NOMO-1 treated with dmso at 0.1 percent for 144 hours (cell line): ENCODE results near the gene ARFGAP1.

Experiments used
- DNase-seq: peaks from one replicate; lab custom pipeline; 2025; ENCODE audit not compliant: unreplicated experiment; lab: John Stamatoyannopoulos, UW

The ARFGAP1 gene

DNA sequence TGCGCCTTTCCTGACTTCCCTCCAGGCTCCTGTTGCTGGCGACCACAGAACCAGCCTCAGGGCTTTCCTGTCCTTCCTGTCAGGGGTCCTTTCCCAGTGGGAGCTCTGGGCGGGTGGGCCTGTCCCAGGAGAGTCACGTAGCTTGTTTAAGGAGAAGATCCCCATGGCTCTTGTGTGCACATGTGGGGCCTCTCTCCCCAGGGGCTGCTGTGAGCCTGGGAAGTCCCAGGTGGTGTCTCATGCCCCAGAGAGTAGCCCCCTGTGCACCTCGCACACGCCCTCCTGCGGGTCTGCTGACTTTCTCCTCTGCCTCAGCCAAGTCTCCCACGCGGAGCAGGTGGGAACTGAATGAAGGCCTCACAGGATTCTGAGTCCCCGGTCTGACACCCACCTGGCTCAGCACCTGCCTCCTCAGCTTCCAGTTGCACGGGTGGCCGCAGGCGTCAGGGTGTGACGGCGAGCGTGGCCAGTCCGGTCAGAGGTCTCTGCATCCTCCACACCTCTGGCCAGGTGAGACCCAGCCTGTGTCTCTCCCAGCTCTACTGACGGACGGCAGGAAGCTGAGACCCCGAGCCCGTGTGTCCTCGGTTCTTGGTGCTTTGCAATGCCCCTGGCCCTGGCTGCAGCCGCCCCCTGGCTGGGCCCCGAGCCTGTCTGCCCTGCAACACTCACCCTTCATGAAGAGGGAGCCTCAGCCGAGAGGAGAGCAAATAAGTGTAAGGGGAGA, 12.7 kb upstream of the ARFGAP1 start:
- DNase-seq, result no peak

DNA sequence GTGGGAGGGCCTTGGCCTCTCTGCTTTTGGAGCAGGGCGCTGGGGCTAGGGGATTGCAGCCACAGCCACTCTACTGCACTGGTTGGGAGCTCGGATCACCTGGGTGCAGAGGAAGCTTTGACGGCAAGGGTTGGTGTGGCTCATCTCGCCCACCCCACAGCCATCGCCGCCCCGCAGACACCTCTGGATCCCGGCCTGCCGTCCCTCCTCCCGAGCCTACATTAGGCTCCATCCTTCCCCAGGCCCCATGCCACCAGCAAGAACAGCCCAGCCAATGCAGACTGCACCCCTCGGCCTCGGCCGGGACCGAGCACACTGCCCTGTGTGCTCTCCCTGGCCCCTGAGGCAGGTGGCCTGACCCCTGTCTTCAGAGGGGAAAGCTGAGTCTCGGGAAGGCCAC, 12.1 kb upstream of the ARFGAP1 start:
- no peak for DNase-seq

DNA sequence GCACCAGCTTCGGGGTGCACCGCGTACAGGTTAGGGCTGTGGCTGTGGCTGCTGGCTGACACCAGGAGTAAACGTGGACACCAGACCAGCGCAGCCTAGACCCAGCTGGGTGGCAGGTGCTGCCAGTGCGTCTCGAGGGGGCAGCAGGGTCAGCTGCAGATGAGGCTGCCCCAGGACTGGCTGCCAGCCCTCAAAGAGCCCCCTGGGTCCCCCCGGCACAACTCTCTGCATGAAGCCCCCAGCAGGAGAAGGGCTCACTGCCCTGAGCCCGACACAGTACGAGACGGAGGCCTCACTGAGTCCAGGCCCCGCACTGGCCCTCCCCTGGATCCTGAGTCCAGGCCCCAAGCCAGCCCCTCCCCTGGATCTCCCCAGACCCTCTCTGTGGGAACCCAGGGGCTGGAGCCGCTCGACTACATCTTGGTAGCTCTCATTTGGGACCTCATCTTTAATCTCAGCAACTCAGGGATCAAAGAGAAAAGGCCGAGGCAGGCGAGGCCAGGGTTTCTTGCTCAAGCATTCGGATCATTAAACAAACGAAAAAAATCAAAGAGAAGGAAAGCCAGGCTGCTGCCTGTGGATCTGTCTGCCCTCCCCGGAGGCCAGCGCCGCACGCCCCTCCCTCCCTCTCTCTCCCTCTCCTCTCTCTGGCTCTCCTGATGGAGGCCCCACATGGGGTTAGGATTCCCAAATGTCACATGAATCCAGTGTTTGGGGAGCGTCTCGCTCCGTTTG, 11.4 kb upstream of the ARFGAP1 start:
- no peak for DNase-seq

DNA sequence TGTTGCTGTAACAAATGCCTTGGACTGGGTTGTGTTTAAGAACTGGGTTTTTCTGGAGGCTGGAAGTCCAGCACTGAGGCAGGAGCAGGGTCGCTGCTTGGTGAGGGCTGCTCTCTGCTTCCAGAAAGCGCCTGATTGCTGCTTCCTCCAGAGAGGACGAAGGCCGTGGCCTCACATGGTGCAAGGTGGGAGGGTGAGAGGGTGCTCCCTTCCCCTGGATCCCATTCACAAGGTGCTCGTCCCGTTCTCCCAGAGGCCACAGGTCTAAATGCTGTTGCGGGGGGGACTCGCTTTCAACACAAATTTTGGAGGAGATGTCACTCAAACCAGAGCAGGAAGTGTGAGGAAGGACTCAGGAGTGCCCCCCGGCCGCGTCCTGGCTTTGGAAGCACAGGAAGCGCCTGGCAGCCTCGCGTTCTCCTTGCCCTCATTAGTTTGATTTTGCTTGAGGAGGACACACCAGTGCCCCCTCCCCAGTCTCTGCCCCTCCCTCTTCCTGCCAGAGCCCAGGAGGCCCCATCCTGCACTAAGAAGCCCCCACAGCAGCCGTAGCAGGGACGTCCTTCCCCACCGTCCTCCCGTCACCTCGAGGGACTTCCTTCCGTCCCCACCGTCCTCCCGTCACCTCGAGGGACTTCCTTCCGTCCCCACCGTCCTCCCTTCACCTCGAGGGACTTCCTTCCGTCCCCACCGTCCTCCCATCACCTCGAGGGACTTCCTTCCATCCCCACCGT, 10.7 kb upstream of the ARFGAP1 start:
- DNase-seq, result no peak

DNA sequence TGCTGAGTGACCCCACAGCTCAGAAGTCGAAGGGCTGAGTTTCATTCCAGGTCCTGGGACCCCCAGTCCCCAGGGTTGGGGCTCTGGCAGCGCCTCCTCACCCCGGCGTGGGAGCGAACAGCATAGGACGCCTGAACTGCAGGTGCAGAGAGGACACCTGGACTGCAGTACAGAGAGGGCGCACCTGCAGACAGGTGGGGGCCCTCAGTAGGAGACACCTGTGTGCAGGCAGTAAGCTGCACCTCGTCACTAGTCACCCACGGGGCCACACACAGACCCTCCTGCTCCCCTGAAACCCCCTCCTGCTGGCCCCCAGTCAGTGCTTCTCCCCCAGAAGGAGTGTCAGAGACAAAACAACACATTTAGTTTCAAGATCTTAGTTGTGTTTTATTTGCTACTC, 9.8 kb upstream of the ARFGAP1 start:
- no peak for DNase-seq

DNA sequence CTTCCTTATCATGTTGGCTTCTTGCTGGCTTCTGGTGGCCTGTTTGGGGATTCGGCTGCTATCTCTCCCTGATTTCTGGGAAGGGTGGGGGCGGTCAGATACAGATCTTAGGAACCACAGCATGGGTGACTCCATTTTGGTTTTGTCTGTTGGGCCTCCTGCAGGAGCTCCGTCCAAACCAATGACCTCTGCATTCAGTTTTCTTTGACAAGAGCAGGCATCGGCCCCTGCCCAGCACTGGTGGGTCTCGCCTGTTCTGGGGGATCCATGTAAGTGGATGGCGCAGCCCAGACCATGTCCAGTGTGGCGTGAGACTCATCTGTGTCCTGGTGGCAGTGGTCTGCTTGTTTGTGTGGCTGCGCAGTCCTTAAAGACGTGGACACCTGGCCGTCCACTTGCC, 8.6 kb upstream of the ARFGAP1 start:
- no peak for DNase-seq

DNA sequence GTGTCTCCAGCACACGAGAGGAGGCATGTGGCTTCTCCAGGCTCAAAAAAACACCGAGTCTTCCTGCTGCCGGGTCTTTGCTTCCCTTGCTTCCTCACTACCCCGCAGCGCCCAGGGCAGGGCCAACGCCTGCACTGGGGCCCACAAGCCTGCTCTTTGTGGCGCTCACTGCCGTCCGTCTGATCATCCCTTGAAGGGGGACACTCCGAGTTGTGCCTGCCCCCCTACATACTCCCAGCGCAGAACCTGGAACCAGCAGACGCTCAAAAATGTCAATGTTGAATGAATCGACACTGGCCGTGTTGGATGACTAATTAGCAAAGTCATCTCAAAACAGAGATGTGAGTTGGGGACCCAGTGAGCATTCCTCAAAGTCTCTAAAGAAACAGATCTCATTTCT, 8.1 kb upstream of the ARFGAP1 start:
- DNase-seq, result no peak

DNA sequence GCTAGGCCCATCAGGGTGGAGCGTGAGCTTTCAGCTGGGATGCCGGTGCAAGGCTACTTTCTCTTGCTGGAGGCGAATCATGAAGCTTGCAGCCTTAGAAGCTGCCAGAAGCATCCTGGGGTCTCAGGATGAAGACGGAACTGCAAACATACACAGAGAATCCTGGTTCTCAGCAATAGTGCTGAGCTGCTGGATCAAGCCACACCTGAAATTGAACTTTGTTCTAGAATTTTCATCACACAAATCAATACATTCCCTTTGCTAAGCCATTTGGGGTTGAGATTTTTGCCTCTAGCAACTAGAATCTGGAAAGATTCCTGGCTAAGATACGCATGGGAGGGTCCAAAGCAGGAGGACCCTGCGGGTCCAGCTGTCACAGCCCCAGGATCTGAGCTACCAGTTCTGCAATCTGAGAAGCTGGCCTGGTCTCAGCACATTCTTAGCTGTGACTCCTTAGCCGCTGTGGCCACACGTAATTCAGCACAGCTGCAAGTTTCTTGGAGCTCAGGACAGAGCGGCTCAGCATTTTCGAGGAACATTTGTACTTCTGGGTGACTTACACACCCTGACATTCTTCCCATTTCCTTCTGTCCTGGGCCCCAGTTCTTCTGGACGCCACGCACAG, 6.6 kb upstream of the ARFGAP1 start:
- no peak for DNase-seq

DNA sequence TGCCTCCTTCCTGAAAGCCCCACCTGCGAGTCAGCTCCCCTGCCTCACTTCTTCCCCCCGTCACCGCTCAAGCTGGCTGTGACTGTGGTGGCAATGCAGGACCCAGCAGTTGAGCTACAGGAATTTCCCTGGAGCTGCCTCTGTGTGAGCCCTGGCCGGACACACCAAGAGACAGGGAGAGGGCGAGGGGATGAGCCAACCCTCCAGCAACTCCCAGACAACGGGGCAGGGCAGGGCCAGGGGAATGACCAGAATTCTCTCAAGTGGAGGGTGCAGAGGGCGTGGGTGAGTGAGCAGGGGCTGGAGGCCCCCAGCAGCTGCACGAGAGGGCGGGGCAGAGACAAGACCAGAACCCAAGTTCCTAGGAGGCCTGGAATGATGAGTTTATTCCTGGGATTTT, 4.9 kb upstream of the ARFGAP1 start:
- no peak for DNase-seq

DNA sequence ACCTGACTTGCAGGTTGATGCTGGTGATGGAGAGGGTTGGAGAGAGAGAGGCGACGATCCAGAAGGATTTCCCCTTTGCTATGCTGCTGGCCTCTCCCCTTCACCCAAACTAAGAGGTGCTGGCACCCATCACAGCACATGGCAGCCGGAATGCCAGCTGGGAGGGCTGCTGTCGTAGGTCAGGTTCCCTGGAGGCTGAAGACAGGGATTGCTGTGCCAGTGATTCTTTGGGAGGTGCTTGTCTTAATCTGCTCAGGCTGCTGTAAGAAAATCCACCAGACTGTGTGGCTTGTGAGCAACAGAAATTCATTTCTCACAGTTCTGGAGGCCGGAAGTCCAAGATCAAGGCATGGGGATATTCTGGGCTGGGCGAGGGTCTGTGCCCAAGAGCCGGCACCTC, 4.4 kb upstream of the ARFGAP1 start:
- no peak for DNase-seq

DNA sequence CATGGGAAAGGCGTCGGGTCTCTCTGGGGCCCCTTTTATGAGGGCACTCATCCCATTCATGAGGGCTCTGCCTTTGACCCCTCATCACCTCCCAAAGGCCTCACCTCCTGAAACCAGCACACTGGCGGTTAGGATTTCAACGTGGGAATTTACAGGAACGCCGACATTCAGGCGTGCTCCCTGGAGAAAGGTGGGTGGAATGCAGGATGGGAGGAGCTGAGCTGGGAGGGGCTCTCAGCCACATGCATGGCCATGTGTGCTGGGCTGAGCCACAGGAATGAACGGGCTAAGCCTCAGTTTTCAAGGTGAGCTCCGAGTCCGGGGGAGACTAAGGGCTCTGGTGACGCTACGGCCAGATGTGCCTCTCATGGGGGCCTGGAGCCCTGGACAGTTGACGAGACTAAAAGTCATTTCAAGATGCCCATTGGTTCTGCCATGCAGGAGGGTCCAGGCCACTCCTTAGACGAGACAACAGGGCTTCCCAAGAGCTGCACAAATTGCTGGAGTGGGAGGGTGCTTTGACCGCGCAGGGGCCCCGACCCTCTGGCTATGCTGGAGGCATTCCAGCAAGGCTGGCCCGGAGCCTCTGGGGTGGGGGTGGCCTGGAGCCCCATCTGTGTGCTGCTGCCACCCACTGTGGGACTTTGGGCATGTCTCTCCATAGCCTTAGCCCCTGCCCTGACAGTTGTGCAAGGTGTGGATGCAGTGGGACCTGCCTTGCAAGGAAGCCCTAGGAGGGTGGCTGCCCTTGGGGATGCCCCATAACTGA, 3.8 kb upstream of the ARFGAP1 start:
- no peak for DNase-seq

DNA sequence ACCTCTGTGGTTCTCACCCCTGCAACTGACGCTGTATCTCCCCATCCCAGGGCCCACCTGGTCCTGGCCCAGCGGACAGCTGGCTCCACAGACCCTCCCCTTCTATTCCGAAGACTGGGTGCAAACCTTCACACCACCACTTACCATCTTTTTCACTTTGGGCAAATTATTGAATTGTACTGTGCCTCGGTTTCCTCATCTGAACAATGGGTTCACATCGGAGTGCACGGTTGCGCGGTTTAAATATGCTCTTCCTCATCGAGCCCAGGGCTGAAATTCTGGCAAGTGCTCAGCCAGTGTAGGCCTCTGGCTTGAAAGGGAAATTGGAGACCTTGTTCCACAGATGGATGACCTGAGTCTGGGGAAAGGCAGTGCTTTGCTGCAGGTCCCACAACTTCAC, 2.9 kb upstream of the ARFGAP1 start:
- no peak for DNase-seq

DNA sequence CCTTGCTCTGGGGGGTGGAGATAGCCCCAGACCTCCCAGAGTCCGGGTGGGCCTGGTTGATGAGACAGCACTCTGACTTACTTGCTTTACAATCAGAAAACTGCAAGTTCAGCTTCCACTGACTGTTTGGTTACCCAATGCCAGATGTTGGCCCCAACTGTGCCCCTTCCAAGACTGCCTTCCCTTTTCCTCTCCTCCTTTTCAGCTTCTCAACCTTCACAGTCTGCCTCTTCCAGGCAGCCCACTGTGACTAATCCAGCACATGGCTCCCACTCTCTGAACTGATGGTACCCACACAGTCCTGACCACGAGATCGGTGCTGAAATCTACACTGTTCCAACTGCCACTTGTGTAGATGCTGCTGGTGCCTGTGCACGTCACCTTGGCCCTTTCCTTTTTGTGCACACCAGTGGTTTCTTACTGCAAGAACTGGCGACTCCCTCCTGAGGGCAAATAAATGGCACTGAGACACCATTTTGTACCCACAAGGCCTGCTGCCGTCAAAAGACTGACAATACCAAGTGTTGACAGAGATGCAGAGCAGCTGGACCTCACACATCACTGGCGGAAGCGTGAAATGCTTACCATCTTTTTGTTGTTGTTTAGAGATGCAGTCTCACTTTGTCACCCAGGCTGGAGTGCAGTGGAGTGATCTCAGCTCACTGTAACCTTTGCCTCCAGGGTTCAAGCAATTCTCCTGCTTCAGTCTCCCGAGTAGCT, 1.8 kb upstream of the ARFGAP1 start:
- no peak for DNase-seq

DNA sequence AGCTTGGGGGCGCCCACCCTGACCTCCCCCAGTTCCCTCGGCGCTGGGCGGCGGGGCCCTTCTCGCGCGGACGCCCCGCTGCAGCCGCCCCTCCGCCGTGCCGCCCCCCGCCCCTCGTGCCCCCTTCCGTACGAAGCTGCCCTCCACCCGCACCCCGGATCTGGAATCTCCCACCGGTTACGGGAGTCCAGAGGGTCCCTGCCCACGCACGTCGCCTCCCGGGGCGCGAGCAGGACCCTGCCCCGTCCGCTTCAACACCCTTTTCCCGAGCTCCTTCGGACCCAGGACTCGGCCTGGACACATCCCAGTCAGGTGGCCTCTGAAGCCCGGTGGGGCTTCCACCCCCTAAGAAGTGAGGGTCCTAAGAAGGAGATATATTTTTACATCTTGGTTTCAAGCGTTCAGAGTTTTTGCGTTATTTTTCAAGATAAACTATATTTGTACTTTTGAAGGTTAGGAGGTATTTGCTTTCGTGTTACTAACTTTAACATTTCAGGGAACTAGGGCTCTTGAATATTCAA, 506 bp downstream of the ARFGAP1 start:
- no peak for DNase-seq

DNA sequence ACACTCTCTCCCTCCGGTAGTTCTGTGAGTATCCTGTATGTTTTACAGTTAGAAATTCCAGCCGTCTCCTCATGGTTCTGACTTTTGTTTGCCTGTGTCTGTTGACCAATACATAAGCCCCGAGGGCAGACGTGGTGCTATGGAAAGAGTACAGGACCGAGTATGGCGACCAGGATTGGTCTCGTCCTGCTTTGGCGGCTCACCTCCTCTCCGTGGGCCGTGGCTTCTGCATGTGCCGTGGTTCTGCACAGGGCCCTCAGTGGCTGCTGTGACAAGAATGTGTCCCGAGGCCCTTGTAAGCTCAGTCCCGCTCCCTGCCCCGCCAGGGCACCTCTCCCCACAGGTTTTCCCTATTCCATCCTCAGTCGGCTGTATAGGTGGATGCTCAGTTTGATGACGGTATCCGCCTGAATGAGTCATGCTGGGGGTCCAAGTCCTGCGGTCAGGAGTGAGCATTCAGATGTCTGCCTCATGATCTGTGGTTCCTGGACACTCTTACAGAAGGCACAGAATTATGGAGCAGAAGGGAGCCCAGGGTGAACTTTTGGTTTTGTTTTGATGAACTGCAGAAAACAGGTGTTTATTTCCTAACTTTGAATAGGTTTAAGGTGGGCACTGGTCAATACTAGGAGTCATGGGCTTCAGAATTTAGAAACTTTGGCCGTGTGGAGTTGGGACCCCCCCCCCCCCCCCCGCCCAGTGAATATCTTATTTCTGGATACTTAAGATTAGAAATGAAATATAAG, 1.2 kb downstream of the ARFGAP1 start:
- no peak for DNase-seq

DNA sequence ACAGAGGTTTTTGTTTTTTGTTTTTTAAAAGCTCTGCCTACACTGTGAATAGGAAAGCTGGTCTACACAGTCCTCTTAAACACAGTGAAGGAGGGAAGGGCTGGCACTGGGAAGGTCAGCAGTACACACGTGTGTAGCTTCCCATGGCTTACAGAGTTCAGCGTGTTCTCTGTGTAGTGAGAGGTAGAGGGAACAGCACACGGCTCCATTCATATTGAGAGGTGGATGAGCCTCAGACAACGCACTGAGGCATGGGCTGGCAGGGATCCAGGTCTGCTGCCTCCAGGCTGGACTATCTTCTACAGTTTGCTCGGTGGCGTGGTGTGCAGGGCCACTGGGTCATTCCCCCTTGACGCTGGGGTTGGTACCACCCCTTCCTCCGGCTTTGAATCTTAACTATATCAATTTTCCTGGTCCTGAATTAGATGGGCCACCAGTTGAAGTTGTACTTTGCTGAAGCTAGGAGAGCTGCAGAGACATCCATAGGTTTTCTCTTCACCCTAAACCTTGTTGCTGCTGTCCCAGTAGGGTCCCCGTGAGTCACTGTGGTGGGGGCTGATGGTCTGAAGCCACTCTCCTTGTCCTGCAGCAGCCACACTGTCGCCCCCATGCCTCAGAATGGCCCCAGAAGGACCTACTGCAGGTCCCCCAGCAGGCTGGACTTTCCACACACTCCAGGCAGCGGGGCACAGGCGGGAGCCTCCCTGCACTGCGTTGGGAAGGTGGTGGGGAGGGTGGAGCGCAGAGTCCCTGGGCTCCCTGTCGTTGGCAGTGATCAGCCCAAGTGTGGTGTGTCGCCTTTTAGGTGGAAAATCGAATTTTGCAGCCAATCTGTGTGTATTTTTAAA, 2.0 kb downstream of the ARFGAP1 start:
- DNase-seq, result no peak

DNA sequence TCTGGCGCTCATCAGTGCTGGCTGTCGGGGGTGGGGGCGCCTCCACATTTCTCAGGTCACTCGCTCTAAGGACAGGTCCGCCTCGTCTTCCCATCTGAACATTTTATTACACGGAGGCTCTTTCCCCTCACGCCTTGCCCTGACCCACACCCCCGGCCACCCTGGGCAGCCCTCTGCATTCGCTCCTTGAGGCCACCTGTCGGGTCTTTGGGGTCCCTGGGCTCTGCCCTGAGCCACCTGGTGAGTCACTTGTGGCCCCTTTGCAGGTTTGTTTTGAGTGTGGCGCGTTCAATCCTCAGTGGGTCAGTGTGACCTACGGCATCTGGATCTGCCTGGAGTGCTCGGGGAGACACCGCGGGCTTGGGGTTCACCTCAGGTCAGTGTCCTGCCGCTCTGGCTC, 3.2 kb downstream of the ARFGAP1 start:
- DNase-seq, result no peak

DNA sequence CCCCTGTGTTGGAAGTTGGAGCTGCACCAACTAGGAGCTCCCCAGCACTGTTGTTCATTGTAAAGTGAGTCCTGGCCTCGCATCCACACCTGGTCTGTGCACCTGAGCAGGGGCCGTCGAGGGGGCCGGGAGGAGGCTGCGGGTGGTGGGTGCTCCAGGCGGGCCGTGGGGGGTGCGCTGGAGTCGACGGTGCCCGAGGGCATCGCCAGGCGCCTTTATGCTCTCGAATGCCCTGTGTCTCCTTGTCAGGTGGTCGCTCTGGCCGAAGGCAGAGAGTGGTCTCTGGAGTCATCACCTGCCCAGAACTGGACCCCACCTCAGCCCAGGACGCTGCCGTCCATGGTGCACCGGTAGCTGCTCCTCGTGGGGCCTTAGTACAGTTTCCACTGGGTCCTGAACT, 4.3 kb downstream of the ARFGAP1 start:
- DNase-seq, result no peak
